Neuronal stem cell (in vitro differentiated cells): ENCODE results near the gene SLC5A1.
"Not testable (repeated sequence)": the region's sequence is repeated elsewhere in the genome, so short reads cannot be mapped to it uniquely, and the experiment has no call there.

Experiments used
- DNase-seq: peaks from one replicate; pipeline ENCODE4 v3.0.0-alpha.2; 2013; ENCODE audit warnings: low spot score
- H2AFZ ChIP-seq: one replicate; pipeline ENCODE4 v1.6.1; 2013; ENCODE audit warnings: mild to moderate bottlenecking, low read length, inconsistent platforms
- H2AK5ac ChIP-seq: 2 replicates; pipeline ENCODE4 v1.6.1; 2013; ENCODE audit warnings: low read depth, mild to moderate bottlenecking, inconsistent platforms, low read length, moderate library complexity, mixed read lengths
- H2BK120ac ChIP-seq: 2 replicates; pipeline ENCODE4 v1.6.1; 2013; ENCODE audit warnings: low read depth, mild to moderate bottlenecking, inconsistent platforms, low read length, moderate library complexity, mixed read lengths
- H2BK12ac ChIP-seq: one replicate; pipeline ENCODE4 v1.6.1; 2013; ENCODE audit warnings: low read length, inconsistent platforms
- H2BK15ac ChIP-seq: 2 replicates; pipeline ENCODE4 v1.6.1; 2013; ENCODE audit warnings: mild to moderate bottlenecking, low read length, inconsistent platforms, mixed read lengths
- H2BK5ac ChIP-seq: one replicate; pipeline ENCODE4 v1.6.1; 2013; ENCODE audit warnings: inconsistent platforms, mild to moderate bottlenecking, low read length, moderate library complexity
- H3K14ac ChIP-seq: one replicate; pipeline ENCODE4 v1.6.1; 2013; ENCODE audit warnings: low read length, inconsistent platforms
- H3K18ac ChIP-seq: 2 replicates; pipeline ENCODE4 v1.6.1; 2013; ENCODE audit warnings: low read length, inconsistent platforms
- H3K23ac ChIP-seq: 2 replicates; pipeline ENCODE4 v1.6.1; 2013; ENCODE audit warnings: low read depth, mild to moderate bottlenecking, mixed read lengths, low read length, inconsistent platforms; ENCODE audit not compliant: poor library complexity
- H3K27ac ChIP-seq: replicated peaks from 3 replicates; pipeline ENCODE4 v1.5.1; 2013; ENCODE audit warnings: low read length, inconsistent platforms
- H3K27me3 ChIP-seq, 3 experiments: 2 replicates each; pipeline ENCODE4 v1.6.1; 2013; ENCODE audit warnings: low read length in 3 of 3, mild to moderate bottlenecking in 2 of 3, inconsistent platforms in 1 of 3, low read depth in 1 of 3, mixed read lengths in 1 of 3, moderate library complexity in 1 of 3; ENCODE audit not compliant: control insufficient read depth in 3 of 3, insufficient read depth in 3 of 3
- H3K36me3 ChIP-seq, 2 donors: replicated peaks in 1 of 2; 2 replicates each; pipeline ENCODE4 v1.6.1; 2013; ENCODE audit warnings: low read length in 2 of 2; ENCODE audit not compliant: control insufficient read depth in 2 of 2, insufficient read depth in 2 of 2
- H3K4ac ChIP-seq: 2 replicates; pipeline ENCODE4 v1.6.1; 2013; ENCODE audit warnings: inconsistent platforms, mild to moderate bottlenecking, low read length, moderate library complexity
- H3K4me1 ChIP-seq, 2 donors: 1 replicate in 1 of 2; 2 replicates in 1 of 2; pipeline ENCODE4 v1.6.1; 2013; ENCODE audit warnings: low read length in 2 of 2, low read depth in 1 of 2; ENCODE audit not compliant: control insufficient read depth in 2 of 2, insufficient read depth in 1 of 2
- H3K4me2 ChIP-seq: one replicate; pipeline ENCODE4 v1.6.1; 2013; ENCODE audit warnings: mild to moderate bottlenecking, low read length, inconsistent platforms; ENCODE audit not compliant: insufficient read depth, poor library complexity, severe bottlenecking
- H3K4me3 ChIP-seq, 2 donors: 2 replicates each; pipeline ENCODE4 v1.5.1; 2013; ENCODE audit warnings: low read length in 2 of 2, mild to moderate bottlenecking in 2 of 2, inconsistent platforms in 1 of 2, moderate library complexity in 1 of 2
- H3K79me1 ChIP-seq: one replicate; pipeline ENCODE4 v1.6.1; 2013; ENCODE audit warnings: low read depth, mild to moderate bottlenecking, inconsistent platforms, low read length, moderate library complexity
- H3K9ac ChIP-seq: one replicate; pipeline ENCODE4 v1.6.1; 2013; ENCODE audit warnings: mild to moderate bottlenecking, low read depth, low read length, inconsistent platforms; ENCODE audit not compliant: poor library complexity
- H3K9me3 ChIP-seq, 2 donors: replicated peaks in 1 of 2; 2 replicates each; pipeline versions ENCODE3 to v1.6.1; 2013; ENCODE audit warnings: low read length in 2 of 2, mild to moderate bottlenecking in 2 of 2, inconsistent platforms in 1 of 2, low read depth in 1 of 2, mixed read lengths in 1 of 2, moderate library complexity in 1 of 2; ENCODE audit not compliant: control insufficient read depth in 2 of 2, insufficient read depth in 1 of 2
- H4K8ac ChIP-seq: one replicate; pipeline ENCODE4 v1.6.1; 2013; ENCODE audit warnings: low read depth, mild to moderate bottlenecking, inconsistent platforms, low read length, moderate library complexity
- H4K91ac ChIP-seq: one replicate; pipeline ENCODE4 v1.6.1; 2013; ENCODE audit warnings: low read length, low read depth, mild to moderate bottlenecking, inconsistent platforms; ENCODE audit not compliant: poor library complexity
- WGBS, 2 donors: extraction: QIAGEN DNeasy Blood & Tissue Kit; methylation state at CpG; one replicate each; pipeline ENCODE4 v1.1.7; 2013; ENCODE audit warnings: missing lambda C conversion rate in 2 of 2, mixed read lengths in 1 of 2; ENCODE audit not compliant: insufficient read length in 2 of 2, insufficient replicate concordance in 1 of 2; ENCODE audit errors: extremely low coverage in 2 of 2; 5-methylcytosine and 5-hydroxymethylcytosine counted together

The SLC5A1 gene

DNA sequence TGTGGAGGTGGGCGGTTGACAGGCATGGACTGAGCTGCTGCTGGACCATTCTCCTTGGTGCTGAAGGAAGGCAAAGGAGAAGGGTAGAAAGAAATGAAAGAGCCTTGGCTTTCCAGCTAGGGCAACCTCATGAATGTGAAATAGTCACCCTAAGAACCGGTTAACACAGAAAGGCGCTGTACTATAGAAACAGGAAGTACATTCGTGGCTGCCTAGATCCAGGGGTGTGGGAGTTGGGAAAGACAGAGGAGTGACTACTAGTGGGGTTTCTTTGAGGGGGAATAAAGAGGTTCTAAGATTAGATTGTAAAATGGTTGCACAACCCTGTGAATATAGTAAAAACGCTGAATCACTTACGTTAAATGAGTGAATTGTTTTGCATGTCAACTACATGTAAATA is 108.6 kb downstream of the SLC5A1 start:
- not testable (repeated sequence) for H4K8ac ChIP-seq, DNase-seq, H3K14ac ChIP-seq

DNA sequence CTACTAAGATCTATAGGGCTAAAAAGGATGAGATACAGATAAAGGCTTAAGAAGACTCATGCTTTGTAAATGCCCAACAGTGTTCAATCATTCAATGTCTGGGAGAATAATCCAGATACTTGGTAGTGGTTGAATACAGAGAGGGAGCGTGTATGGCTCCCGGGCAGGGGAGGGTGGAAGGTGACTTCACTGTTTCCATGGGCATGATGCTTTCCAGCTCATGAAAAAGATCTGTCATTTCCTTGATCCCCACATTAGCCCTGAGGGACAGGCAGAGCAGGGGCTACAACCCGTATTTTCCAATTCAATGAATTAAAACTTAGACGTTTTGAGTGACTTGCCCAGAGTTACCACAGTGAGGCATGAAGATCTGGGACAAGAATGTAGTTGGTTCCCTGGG is 111.7 kb downstream of the SLC5A1 start:
- not testable (repeated sequence) for H2BK15ac ChIP-seq, H4K91ac ChIP-seq, H2AK5ac ChIP-seq, H3K9me3 ChIP-seq, H3K23ac ChIP-seq, H4K8ac ChIP-seq, H3K27ac ChIP-seq, H3K4me1 ChIP-seq, H3K79me1 ChIP-seq, H3K18ac ChIP-seq, H2BK5ac ChIP-seq, H3K9ac ChIP-seq, H2BK12ac ChIP-seq, H3K4me3 ChIP-seq, H3K4me2 ChIP-seq, H3K4ac ChIP-seq, H3K27me3 ChIP-seq, H3K14ac ChIP-seq, H3K36me3 ChIP-seq, H2AFZ ChIP-seq, DNase-seq, H2BK120ac ChIP-seq
- no CpG with 5 or more reads among the region's 4 CpGs for WGBS, 2 donors

More for the DNA sequence above, 108.6 kb downstream of the SLC5A1 start:
- not testable (repeated sequence) for H3K27ac ChIP-seq, H2AK5ac ChIP-seq, H2BK15ac ChIP-seq, H3K18ac ChIP-seq, H2BK12ac ChIP-seq, H4K91ac ChIP-seq, H3K23ac ChIP-seq, H3K36me3 ChIP-seq, H3K4ac ChIP-seq, H3K9ac ChIP-seq, H3K9me3 ChIP-seq, H2BK120ac ChIP-seq, H3K4me1 ChIP-seq, H2BK5ac ChIP-seq, H3K4me3 ChIP-seq, H3K79me1 ChIP-seq, H3K4me2 ChIP-seq, H3K27me3 ChIP-seq, H2AFZ ChIP-seq
- WGBS, 2 donors, result no CpG with 5 or more reads among the region's 6 CpGs

DNA sequence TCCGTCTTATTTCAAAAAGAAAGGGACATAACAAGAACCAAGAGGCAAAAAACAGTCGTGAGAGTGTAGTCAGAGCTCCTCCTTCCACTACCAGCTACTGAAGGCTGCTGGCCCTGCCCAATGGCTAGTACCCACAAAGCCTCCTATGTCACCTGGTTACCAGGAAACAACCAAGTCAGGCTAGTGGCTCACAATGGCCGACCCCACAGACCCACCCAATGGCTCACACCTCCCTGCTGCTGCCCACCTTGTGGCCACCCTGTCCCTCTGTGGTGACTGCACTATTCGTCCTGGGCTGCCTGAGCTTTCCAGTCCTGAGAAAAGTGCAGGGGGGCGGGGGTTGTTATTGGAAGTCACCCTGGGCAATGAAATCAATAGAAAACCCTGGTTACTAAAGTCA is 114.6 kb downstream of the SLC5A1 start:
- not testable (repeated sequence) for H2AFZ ChIP-seq, H2BK12ac ChIP-seq, H3K14ac ChIP-seq, H3K27me3 ChIP-seq, H3K27ac ChIP-seq, H2BK15ac ChIP-seq, H3K4ac ChIP-seq, DNase-seq, H3K4me2 ChIP-seq, H4K8ac ChIP-seq, H3K18ac ChIP-seq, H3K4me3 ChIP-seq, H3K36me3 ChIP-seq, H4K91ac ChIP-seq, H3K9me3 ChIP-seq, H2BK5ac ChIP-seq, H2AK5ac ChIP-seq, H3K23ac ChIP-seq, H3K79me1 ChIP-seq, H2BK120ac ChIP-seq, H3K9ac ChIP-seq
- peaks cover 0 to 13% of the 10 kb centered on the region in 2 donors for H3K4me1 ChIP-seq
- no CpG with 5 or more reads among the region's 5 CpGs for WGBS, 2 donors

DNA sequence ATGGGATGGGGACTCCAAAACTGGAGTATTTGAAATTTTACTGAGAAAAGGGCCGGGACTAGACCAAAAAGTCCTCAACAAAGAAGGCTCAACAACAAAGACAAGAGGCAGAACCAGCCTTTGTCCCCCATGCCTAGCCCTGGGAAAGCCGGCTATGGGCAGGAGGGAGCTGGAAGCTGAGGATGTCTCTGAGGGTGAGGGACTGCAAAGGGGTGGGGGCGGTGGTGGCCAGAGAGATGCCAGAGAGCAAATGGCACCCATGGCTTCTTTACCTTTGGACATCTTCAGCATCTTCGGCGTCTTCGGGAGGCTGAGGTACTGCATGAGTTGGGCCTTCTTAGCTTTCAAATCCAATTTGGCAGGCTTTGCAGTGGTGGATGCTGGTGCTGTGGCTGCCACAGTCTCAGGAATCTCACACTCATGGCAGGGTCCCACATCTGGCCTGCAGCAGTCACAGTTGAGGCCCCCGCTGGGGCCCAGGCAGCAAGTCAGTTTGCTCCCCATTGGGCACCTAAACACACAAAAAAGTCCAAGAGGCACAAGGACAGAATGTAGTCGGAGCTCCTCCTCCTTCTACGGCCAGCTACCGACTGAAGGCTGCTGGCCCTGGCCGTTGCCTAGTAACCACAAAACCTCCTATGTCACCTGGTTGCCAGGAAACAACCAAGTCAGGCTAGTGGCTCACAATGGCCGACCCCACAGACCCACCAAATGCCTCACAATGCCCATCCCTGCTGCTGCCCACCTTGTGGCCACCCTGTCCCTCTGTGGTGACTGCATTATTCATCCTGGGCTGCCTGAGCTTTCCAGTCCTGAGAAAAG is 115.9 kb downstream of the SLC5A1 start, which contains the start of gene C22orf42:
C22orf42 (minus strand) TSS at position 592 of the 822 bp plus-strand sequence; CDS start at position 504, 88 bp downstream.
- Histone ChIP-seq H2BK12ac (no peak within 1 kb of the TSS), H4K8ac (no peak within 1 kb of the TSS), H3K4me3 (no peak within 1 kb of the TSS), H3K79me1 (no peaks in the 10 kb centered on the region), H2AK5ac (peak within 1 kb of the TSS; percentile 57), H3K9ac (no peak within 1 kb of the TSS), H3K27ac (no peak within 1 kb of the TSS), H3K4ac (no peak within 1 kb of the TSS), H3K4me1 (peaks cover 0 to 13% of the 10 kb centered on the region in 2 donors), H3K27me3 (peaks cover 0 to 16% (median 0%) of the 10 kb centered on the region in 3 experiments), H2BK15ac (peak within 1 kb of the TSS; percentile 56), H3K9me3 (no peaks in the 10 kb centered on the region), H3K18ac (peak within 1 kb of the TSS; percentile 80), H3K4me2 (peak within 1 kb of the TSS; percentile 23), H2AFZ (no peak within 1 kb of the TSS), H2BK5ac (peak within 1 kb of the TSS; percentile 48), H4K91ac (no peak within 1 kb of the TSS), H3K36me3 (no peaks in the 10 kb centered on the region), H3K14ac (no peak within 1 kb of the TSS), H3K23ac (no peak within 1 kb of the TSS), H2BK120ac (peak within 1 kb of the TSS; percentile 39)
- DNase-seq, result no peak
- WGBS, 2 donors, result no CpG with 5 or more reads among the region's 12 CpGs
